ENCODE measurements around the gene PIM3. TPM values are rescaled to one million over a fixed set of nuclear protein-coding genes. Genes with fewer than 3 reads are reported as not detected.

PIM3 gene
- total RNA-seq, 1 experiment from 2014 or later, result 58.2 TPM

DNA sequence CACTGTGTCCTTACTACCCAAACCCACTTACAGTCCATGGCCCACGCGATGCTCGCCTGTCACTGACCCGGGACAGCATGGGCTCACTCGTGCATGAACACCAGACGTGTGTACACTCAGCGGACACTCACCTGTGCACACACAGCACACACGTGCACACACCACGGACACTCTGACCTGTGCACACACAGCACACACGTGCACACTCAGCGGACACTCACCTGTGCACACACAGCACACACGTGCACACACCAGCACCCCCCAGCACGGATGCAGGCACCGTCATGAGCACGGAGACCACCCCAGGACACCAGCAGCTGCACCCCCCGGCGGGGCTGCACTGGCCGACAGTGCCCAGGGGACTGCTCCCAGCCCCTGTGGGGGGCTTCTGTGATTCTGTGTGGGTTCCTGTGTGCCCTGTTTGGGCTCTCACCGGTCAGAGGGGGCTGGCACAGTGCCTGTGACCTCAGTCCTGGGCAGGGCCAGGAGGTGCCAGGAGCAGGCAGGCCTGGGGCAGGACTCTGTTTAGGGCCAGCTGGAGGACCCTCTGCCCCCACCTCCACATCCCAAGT lies 21.9 kb upstream of the PIM3 start:
- Histone ChIP-seq H3K36me3 (ENCODE audit: control insufficient read depth, insufficient read depth, low read length) (no peaks in the 10 kb centered on the region), H3K27ac (ENCODE audit: low read length) (no peak overlapping the region), H3K4me1 (ENCODE audit: control insufficient read depth, insufficient read depth, low read length) (peaks cover 34% of the 10 kb centered on the region), H3K4me3 (ENCODE audit: low read depth in 2 of 2, low read length in 2 of 2) (no peak overlapping the region), H3K9me3 (ENCODE audit: control insufficient read depth, insufficient read depth, low read depth, low read length) (no peaks in the 10 kb centered on the region), H3K27me3 (ENCODE audit: control insufficient read depth, insufficient read depth, low read length) (no peaks in the 10 kb centered on the region)
- POLR2A ChIA-PET, result no interaction called here
- CTCF ChIA-PET, result no interaction called here
- no peak for DNase-seq (ENCODE audit: low read depth, low spot score)
- no TSS peak for BruUV-seq (replicated peaks)
- intact Hi-C loops (cut with micrococcal nuclease; ENCODE audit: unreplicated experiment), result no loop called here
- no peak for TF ChIP-seq POLR2AphosphoS5 (IDR thresholded peaks at IDR 0.05; ENCODE audit: low read depth, low read length)
- no peak for TF ChIP-seq REST (IDR thresholded peaks at IDR 0.05; ENCODE audit: insufficient read depth in 1 of 2, low read depth in 2 of 2, low read length in 1 of 2)
- no peak for TF ChIP-seq TCF7L2 (IDR thresholded peaks at IDR 0.05; ENCODE audit: low read depth, low read length)
- ATAC-seq, result no peak
- in situ Hi-C loops (cut with HindIII; ENCODE audit: low pct_unique_long_range_greater_than_20kb, low sequenced_read_pairs), result no loop called here

DNA sequence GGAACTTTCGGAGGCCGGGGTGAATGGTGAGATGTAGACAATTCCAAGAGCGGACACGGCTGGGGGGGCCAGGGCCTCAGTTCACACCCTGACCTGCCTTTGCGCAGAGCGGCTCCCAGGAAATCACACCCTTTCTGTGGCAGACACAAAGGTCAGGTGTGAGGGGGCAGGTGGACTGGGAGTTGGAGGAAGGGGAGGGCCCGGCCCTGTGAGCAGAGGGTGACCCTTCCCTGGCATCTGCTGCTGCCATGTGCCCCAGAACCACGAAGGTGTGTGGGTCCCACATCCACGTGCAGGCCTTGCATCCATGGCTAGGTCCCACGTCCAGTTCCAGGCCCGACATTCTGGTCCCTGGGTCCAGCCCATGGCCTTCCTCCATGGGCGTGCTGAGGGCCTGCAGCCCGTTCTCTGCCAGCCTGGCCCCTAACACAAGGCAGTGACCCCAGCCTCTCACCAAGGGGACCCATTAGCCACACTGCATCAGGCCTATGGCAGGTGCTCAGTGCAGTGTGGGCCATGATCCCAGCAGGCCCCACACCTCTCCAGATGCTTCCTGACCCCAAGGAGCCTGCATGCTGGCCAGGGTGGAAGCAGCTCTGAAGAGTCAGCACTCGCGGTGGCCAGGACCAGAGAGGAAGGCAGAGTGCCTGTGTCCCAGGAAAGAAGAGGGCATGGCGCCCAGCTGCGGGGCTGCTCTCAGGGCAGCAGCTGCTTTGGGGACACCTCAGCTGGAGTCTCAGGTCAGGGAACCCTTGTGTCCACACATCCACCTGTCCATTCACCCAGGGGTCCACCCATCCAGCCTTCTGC lies 18.9 kb upstream of the PIM3 start:
- H3K27ac ChIP-seq (ENCODE audit: low read length), result no peak overlapping the region
- H3K36me3 ChIP-seq (ENCODE audit: control insufficient read depth, insufficient read depth, low read length), result no peaks in the 10 kb centered on the region
- TF ChIP-seq POLR2AphosphoS5 (IDR thresholded peaks at IDR 0.05; ENCODE audit: low read depth, low read length) (no peak), TCF7L2 (IDR thresholded peaks at IDR 0.05; ENCODE audit: low read depth, low read length) (no peak), REST (IDR thresholded peaks at IDR 0.05; ENCODE audit: insufficient read depth in 1 of 2, low read depth in 2 of 2, low read length in 1 of 2) (no peak), SIN3A (IDR thresholded peaks at IDR 0.05; ENCODE audit: borderline replicate concordance, insufficient read depth, low read depth, low read length) (no peak)
- TF ChIP-seq, protein P1, sequence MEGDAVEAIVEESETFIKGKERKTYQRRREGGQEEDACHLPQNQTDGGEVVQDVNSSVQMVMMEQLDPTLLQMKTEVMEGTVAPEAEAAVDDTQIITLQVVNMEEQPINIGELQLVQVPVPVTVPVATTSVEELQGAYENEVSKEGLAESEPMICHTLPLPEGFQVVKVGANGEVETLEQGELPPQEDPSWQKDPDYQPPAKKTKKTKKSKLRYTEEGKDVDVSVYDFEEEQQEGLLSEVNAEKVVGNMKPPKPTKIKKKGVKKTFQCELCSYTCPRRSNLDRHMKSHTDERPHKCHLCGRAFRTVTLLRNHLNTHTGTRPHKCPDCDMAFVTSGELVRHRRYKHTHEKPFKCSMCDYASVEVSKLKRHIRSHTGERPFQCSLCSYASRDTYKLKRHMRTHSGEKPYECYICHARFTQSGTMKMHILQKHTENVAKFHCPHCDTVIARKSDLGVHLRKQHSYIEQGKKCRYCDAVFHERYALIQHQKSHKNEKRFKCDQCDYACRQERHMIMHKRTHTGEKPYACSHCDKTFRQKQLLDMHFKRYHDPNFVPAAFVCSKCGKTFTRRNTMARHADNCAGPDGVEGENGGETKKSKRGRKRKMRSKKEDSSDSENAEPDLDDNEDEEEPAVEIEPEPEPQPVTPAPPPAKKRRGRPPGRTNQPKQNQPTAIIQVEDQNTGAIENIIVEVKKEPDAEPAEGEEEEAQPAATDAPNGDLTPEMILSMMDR (IDR thresholded peaks at IDR 0.05), result no peak
- H3K4me3 ChIP-seq (ENCODE audit: low read depth in 2 of 2, low read length in 2 of 2), result no peak overlapping the region
- ChIA-PET POLR2A (no interaction called here), CTCF (no interaction called here)
- BruUV-seq (replicated peaks), result no TSS peak
- peaks cover 35% of the 10 kb centered on the region for H3K4me1 ChIP-seq (ENCODE audit: control insufficient read depth, insufficient read depth, low read length)
- H3K27me3 ChIP-seq (ENCODE audit: control insufficient read depth, insufficient read depth, low read length), result no peaks in the 10 kb centered on the region
- DNase-seq (ENCODE audit: low read depth, low spot score) (no peak), ATAC-seq (no peak)
- intact Hi-C loops (cut with micrococcal nuclease; ENCODE audit: unreplicated experiment) (no loop called here), in situ Hi-C loops (cut with HindIII; ENCODE audit: low pct_unique_long_range_greater_than_20kb, low sequenced_read_pairs) (no loop called here)
- no peaks in the 10 kb centered on the region for H3K9me3 ChIP-seq (ENCODE audit: control insufficient read depth, insufficient read depth, low read depth, low read length)
